HG02610 (cell line): ENCODE measurements around the gene NME8.

Source experiments
- ATAC-seq: cut with Tn5 transposase; IDR thresholded peaks from one replicate; pipeline ENCODE4 v1.9.1; 2021; ENCODE audit warnings: mild to moderate bottlenecking, moderate library complexity; ENCODE audit not compliant: unreplicated experiment

The NME8 gene

GRCh38 chr7:37848297-37848696 is at the start of gene NME8:
NME8 (plus strand) TSS chr7:37848597; CDS start chr7:37850267, 1,670 bp downstream.
- no peak for ATAC-seq

GRCh38 chr7:37806152-37806551 is 42.2 kb upstream of the NME8 start:
- ATAC-seq: no peak

GRCh38 chr7:37812161-37812580 is 36.2 kb upstream of the NME8 start:
- peak; percentile 32 for ATAC-seq

- peak; percentile 90 for ATAC-seq
Observed at GRCh38 chr7:37815671-37816371, 32.6 kb upstream of the NME8 start.

- no peak for ATAC-seq
Observed at GRCh38 chr7:37816922-37817590, 31.3 kb upstream of the NME8 start.

- no peak for ATAC-seq
Observed at GRCh38 chr7:37817591-37817960, 30.8 kb upstream of the NME8 start.

- no peak for ATAC-seq
Observed at GRCh38 chr7:37817996-37818720, 30.2 kb upstream of the NME8 start.

- ATAC-seq: peak; percentile 47
Observed at GRCh38 chr7:37820708-37821468, 27.5 kb upstream of the NME8 start.

GRCh38 chr7:37822946-37823345 is 25.5 kb upstream of the NME8 start:
- ATAC-seq: no peak

GRCh38 chr7:37823557-37823956 is 24.8 kb upstream of the NME8 start:
- no peak for ATAC-seq

GRCh38 chr7:37825038-37825437 is 23.4 kb upstream of the NME8 start:
- peak; percentile 33 for ATAC-seq

- ATAC-seq: peak; percentile 79
Observed at GRCh38 chr7:37826825-37827224, 21.6 kb upstream of the NME8 start.

- ATAC-seq: no peak
Observed at GRCh38 chr7:37831244-37831643, 17.2 kb upstream of the NME8 start.

- ATAC-seq: peak; percentile 92
Observed at GRCh38 chr7:37832194-37832593, 16.2 kb upstream of the NME8 start.

GRCh38 chr7:37833107-37833817 is 15.1 kb upstream of the NME8 start:
- ATAC-seq: no peak

GRCh38 chr7:37833818-37834146 is 14.6 kb upstream of the NME8 start:
- ATAC-seq: no peak

- ATAC-seq: no peak
Observed at GRCh38 chr7:37853468-37853867, 5.1 kb downstream of the NME8 start.

GRCh38 chr7:37882086-37882485 is 33.7 kb downstream of the NME8 start:
- ATAC-seq: no peak

- ATAC-seq: no peak
Observed at GRCh38 chr7:37893359-37893758, 45.0 kb downstream of the NME8 start.

- ATAC-seq: no peak
Observed at GRCh38 chr7:37894671-37895070, 46.3 kb downstream of the NME8 start.
